Right ventricle myocardium superior (tissue), 1 donor: ENCODE measurements around the gene SETD2. TPM values are rescaled to one million over a fixed set of nuclear protein-coding genes. Genes with fewer than 3 reads are reported as not detected.
"Not testable (repeated sequence)": the region's sequence is repeated elsewhere in the genome, so short reads cannot be mapped to it uniquely, and the experiment has no call there.

ENCODE experiments used
- ATAC-seq: fragments of 200-7000 bp; cut with Tn5 transposase; one replicate; pipeline ENCODE4 v1.9.1; 2020; ENCODE audit warnings: mild to moderate bottlenecking; ENCODE audit not compliant: poor library complexity
- DNase-seq: peaks from one replicate; pipeline ENCODE4 v3.0.0-alpha.2; 2020
- intact Hi-C: fragments of 100-400 bp; cut with DNase I; formaldehyde crosslinking; loops from one replicate; pipeline ENCODE4 v1.11.2; 2022
- long read RNA-seq: library from polyadenylated mRNA; unstranded; transcript quantifications from one replicate; pipeline ENCODE4 v2.0.0, GENCODE V29; 2021
- total RNA-seq: library from RNA; stranded (reverse); fragmentation: NEBNext Ultra II Directional; extraction: Animal tissue kit (Norgen Biotek cat#: 25700); gene quantifications from one replicate; pipeline ENCODE4 v1.2.1, GENCODE V29; 2021
- donor health status: DM: no; HTN: yes; CAD: no; lungs with severe emphysema.

Gene SETD2
- 23.8 TPM for total RNA-seq
- long read RNA-seq, partial matches to known transcripts: 3 of 4 reads
- long read RNA-seq, other reads (novel, unspliced or antisense): 1 of 4 reads

DNA sequence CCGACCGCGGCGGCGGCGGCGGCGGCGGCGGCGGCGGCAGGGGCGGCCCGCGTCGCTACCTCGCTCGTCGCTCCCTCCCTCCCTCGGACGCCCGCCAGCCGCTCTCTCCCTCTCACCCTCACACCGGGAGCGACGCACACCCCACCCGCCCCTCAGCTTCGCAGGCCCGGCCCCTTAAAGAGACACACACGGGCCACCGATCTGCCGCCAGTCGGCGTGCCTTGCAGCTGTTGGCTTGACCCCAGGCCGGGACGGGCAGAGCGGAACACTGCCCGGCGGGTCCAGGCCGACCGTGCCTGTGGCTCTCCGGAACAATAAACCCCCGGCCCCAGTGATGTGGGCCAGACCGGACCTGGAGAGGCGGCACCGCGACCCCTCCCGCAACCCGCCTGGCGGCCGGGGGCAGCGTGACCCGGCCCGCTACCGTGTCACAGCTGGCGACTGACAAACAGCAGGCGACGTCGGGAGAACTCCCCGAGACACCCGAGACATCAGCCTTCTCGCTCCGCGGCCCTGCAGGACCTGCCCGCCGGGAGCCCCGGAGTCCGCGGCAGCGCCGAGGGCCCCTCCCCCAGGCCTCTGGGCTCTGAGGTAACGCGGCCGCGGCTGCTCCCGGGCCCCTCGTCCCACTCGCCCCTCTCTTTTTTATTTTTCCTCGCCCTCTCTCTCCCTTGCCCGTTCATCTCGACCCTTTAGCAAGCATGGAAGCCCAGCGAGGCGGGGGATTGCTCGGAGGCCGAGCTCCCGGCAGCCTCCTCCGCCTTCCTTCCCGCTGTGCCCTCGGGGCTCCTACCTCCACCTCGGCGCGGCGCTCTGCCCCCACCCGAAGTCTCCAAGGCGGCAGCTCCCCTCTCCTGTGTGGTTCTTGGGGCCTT, at the start of gene SETD2:
Gene SETD2, minus strand, starts transcription at position 107 of the 875 bp plus-strand sequence. CDS start 189 bp downstream, outside the sequence.
- intact Hi-C loops: loop anchor here (5.0 kb wide), 1 partner anchor 187 kb away; the partner anchor contains the start of genes CCDC12 and NBEAL2
- peak; percentile 97 for ATAC-seq
- DNase-seq: peak; percentile 97

DNA sequence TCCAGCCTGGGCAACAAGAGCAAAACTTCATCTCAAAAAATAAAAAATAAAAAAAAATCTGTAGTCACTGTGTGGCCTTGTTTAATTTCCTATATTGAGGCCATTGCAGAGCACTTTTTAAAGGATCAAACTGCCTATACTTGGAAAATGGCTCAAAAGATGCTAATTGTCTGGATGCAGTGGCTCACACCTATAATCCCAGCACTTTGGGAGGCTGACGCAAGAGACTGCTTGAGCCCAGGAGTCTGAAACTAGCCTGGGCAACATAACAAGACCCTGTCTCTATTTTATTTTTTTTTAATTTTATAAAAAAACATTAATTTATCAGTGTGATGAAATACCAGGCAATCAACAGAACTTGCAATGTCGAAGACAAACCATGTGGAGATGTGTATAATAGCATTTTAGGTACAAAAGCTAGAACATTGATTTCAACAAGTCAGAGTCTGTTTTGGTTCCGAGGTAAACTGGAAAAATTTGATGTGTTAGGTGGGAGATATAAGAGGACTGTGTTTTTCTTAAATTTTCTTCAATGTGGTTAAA, 47.0 kb upstream of the SETD2 start:
- intact Hi-C loops: no loop called here
- no peak for ATAC-seq

GRCh38 chr3:47206022-47206421, 42.1 kb upstream of the SETD2 start:
- ATAC-seq, DNase-seq: not testable (repeated sequence)

More for the DNA sequence above, 47.0 kb upstream of the SETD2 start:
- DNase-seq: no peak

DNA sequence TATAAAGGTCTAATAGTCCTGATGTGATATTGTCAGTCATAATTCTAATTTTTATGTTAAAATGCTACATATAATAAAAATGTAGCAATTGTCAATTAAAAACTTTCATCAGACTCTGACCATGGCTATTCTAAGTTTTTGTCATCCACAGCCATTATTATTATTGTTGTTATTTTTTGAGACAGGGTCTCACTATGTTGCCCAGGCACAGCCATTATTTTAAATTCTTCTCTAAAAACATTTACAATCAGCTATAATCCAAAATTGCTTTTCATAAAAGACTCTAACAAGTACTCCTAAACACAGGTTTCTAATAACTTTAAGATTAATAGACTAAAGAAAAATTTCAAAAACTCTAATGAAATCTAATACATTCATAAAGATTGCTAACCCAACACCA, 41.0 kb upstream of the SETD2 start:
- no peak for DNase-seq
- intact Hi-C loops: no loop called here
- ATAC-seq: no peak

More at GRCh38 chr3:47206022-47206421, 42.1 kb upstream of the SETD2 start:
- intact Hi-C loops: not testable (repeated sequence)

GRCh38 chr3:47202542-47202941, 38.6 kb upstream of the SETD2 start:
- ATAC-seq: no peak

DNA sequence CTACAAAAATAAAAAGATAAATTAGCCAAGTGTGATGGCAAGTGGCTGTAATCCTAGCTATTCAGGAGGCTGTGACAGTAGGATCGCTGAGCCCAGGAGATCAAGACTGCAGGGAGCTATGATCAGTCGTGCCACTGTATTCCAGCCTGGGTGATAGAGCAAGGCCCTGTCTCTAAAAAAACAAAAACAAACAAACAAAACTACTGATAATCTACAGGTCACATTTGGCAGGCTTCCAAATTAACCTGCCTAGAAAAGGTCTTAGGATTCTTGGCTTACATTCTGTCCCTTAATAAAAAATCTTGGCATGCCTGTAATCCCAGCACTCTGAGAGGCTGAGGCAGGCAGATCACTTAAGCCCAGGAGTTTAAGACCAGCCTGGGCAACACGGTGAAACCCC, 33.4 kb upstream of the SETD2 start:
- ATAC-seq (no peak), DNase-seq (no peak)
- intact Hi-C loops: no loop called here

More at GRCh38 chr3:47202542-47202941, 38.6 kb upstream of the SETD2 start:
- intact Hi-C loops: no loop called here
- no peak for DNase-seq

DNA sequence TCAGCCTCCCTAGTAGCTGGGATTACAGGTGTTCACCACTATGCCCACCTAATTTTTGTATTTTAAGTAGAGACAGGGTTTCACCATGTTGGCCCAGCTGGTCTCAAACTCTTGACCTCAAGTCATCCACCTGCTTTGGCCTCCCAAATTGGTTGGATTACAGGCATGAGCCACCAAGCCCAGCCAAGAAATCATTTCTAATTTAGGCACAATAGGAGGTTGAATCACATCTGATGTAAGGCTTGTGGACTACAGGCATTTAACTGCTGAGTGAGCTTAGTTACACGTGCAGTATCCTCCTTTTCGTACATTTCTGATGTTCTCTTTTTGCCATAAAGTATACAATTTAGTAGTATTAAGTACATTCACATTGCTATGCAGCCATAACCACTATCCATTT, 31.1 kb upstream of the SETD2 start:
- DNase-seq (no peak), ATAC-seq (no peak)
- intact Hi-C loops: no loop called here

GRCh38 chr3:47193871-47194859, 30.3 kb upstream of the SETD2 start:
- DNase-seq: no peak
- intact Hi-C loops: no loop called here
- no peak for ATAC-seq

DNA sequence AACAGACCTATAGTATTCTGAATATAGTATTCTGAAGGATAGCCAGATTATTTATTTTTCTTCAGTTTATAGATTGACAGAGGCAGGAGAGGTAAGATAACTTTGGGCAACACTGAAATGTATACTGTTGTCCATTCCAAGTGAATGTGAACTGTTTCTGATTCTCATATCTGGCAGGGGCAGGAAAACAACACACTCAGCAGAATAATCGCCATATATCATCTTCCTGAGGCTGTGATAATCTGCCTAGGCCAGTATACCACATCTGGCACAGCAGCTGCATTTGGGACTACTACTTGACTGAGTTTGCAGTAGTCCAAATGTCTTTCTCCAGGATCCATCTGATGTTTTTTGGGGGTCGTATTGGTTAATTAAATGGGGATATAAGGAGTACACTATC, 22.4 kb upstream of the SETD2 start:
- ATAC-seq: no peak
- no peak for DNase-seq
- intact Hi-C loops: no loop called here

GRCh38 chr3:47181685-47182084, 17.8 kb upstream of the SETD2 start:
- intact Hi-C loops, DNase-seq, ATAC-seq: not testable (repeated sequence)

- ATAC-seq: not testable (repeated sequence)
Measured at GRCh38 chr3:47180011-47180410, 16.1 kb upstream of the SETD2 start.

GRCh38 chr3:47176582-47176981, 12.7 kb upstream of the SETD2 start:
- intact Hi-C loops: no loop called here
- no peak for DNase-seq
- ATAC-seq: no peak

More at GRCh38 chr3:47180011-47180410, 16.1 kb upstream of the SETD2 start:
- intact Hi-C loops, DNase-seq: not testable (repeated sequence)

DNA sequence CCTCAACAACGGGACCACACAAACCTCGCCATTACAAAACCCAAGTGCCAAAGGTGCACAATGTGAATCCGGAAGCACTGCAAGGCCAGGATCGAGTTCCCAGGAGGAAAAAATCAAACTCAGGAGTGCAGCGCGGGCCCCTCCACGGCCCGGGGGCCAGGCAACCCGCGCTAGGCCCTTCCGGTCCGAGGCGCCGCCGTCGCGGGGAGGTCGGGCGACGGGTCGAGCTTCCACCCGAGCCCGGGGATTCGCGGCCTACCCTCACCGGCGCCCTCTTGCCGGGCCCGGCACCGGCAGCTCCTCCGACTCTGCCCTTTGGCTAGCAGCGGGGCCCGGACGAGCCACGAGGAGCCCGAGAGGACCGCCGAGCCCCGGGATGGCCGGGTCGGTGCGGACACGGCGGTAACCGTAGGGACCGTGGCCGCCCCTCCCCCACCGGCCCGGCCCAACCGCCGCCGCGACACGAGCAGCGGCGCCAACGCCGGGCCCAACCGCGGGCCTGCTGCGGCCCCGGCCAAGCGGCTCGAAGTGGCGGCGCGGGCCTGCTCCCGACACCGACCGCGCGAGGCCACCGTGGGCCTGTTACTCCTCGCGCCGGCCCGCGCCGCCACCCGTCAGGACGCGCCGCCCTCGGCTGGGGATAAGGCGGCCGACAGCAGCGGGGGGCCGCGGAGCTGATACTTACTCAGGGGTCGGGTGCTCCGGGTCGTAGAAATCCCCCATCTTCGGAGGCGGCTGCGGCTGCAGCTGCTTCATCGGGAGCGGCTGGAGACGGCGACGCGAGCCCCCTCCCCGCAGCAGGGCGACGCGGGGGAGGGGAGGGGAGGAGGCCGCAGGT, 525 bp downstream of the SETD2 start:
- intact Hi-C loops: loop anchor here (5.0 kb wide), 1 partner anchor 186 kb away; the partner anchor contains the start of genes CCDC12 and NBEAL2
- peak; percentile 66 for DNase-seq

DNA sequence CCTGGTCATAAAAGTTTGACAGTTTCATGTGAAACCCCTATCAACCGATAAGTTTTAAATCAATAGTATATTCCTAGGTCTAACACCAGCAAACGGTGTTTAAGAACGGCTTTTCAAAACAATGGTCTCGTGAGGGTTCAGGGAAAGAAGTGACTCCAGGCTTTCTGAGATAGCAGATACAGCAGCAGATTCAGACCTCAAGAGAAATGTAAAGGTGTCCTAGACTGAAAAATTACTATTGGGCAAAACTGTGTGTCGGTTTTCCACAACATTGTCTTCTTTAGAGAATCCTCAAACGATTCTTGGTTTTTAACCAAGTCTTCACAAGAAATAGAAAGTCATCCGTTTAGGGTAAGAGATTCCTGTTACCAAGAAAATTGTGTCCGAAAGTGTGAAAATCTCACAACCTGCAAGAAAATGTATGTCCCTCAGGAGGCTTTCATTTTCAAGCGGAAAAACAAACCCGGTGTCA, 1.2 kb downstream of the SETD2 start:
- intact Hi-C loops: loop anchor here (5.0 kb wide), 1 partner anchor 185 kb away; the partner anchor contains the start of genes CCDC12 and NBEAL2
- ATAC-seq (no peak), DNase-seq (no peak)

More for the DNA sequence above, 525 bp downstream of the SETD2 start:
- peak; percentile 51 for ATAC-seq

GRCh38 chr3:47161983-47162696, 1.8 kb downstream of the SETD2 start:
- intact Hi-C loops: loop anchor here (5.0 kb wide), 1 partner anchor 185 kb away; the partner anchor contains the start of genes CCDC12 and NBEAL2
- DNase-seq: no peak
- ATAC-seq: no peak

DNA sequence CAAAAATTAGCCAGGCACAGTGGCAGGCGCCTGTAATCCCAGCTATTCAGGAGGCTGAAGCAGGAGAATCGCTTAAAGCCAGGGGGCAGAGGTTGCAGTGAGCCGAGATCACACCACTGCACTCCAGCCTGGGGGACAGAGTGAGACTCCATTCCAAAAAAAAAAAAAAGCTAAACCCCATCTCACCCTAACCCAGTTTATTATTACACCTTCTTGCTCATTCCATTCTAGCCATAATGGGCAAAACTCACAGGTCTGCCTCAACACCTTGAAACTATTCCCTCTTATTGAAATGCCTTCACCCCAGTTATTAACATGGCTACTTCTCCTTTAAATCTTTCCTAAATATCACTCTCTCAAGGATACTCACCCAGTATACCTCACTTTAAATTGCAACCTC, 4.1 kb downstream of the SETD2 start:
- intact Hi-C loops: loop anchor here (5.0 kb wide), 1 partner anchor 183 kb away; the partner anchor contains the start of genes CCDC12 and NBEAL2
- ATAC-seq (no peak), DNase-seq (no peak)

DNA sequence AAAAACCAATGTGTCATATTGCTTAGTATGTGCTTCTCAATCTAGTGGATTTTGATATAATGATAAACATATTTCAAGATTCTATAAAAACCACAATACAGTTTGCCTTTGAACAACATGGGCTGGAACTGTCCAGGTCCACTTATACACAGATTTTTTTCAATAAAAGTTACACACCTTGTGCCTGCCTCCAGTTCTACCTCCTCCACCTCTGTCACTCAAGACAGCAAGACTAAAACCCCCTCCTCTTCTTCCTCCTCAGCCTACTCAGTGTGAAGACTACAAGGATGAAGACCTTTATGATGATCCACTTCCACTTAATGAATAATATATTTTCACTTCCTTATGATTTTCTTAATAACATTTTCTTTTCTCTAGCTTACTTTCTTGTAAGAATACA, 5.7 kb downstream of the SETD2 start:
- intact Hi-C loops: no loop called here
- DNase-seq (no peak), ATAC-seq (no peak)
